Measurements from ENCODE around the gene DENND5B.
"Not testable (repeated sequence)": the region's sequence is repeated elsewhere in the genome, so short reads cannot be mapped to it uniquely, and the experiment has no call there.

The DENND5B gene

DNA sequence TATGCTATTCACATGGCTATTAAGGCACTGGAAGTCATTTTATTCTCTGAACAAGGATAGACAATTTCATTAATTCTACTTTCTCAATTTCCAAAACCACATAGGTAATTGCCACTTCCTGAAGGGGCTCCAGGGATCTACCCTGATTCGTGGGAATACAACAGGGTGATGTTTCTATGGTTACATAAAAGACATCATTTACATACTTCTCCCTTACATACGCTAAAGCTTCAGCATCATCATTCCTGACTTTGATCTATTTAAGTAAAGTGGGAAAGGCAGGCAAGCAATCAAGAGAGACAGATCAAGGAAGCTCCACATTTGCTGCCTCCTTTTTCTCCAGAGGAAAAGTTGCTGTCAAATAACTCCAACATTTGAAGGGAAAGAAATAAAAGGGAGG is 146.2 kb downstream of the DENND5B start:
- no peak for DNase-seq

DNA sequence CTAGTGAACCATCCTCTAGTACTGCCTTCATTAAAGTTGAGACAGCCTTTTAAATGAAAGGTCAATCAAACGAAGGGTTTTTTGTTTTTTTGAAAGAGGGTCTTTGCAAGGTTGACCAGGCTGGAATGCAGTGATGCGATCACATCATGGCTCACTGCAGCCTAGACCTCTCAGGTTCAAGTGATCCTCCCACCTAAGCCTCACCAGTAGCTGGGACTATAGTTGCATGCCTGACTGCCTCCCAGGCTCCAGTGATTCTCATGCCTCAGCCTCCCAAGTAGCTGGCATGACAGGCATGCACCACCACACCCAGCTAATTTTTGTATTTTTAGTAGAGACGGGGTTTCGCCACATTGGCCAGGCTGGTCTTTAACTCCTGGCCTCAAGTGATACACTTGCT is 150.3 kb downstream of the DENND5B start:
- DNase-seq: no peak

DNA sequence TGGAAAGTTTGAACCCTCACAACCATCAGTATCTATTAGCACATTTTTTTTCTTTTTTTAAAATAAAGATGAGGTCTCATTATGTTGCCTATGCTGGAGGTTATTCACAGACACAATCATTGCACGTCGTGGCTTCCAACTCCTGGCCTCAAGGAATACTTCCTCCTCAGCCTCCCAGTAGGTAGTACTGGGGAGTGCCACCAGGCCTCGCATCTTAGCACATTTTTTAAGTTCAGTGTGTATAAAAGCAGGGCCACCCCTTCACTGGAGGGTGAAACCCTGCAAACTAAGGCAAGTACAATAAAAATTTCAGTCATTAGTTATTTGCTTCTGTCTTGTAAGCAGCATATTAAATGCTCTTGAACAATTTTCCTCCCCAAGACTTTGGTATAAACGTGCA is 150.8 kb downstream of the DENND5B start:
- no peak for DNase-seq

DNA sequence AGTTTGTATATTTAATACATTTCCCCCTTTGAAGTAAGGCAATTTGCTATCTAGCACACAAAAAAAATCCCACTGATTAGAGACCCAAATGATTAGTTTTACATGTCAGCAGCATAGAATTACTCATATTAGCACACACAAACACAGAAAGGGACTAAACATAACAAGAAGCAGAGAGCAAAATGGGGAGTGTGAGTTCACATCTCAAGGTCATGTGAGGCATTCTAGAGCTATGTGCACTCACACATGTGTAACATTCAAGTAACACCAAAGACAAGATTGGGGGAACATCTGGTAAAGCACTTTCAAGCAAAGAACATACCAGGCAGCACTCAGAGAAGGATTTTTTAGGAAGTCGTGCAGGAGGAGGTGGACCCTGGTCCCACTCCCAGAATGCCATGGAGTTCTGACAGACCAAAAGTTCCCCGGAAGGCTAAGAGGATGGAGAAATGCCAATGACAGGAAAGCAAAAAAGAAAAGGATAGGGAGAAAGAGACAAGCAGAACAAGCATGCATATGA is 159.2 kb downstream of the DENND5B start:
- peak; percentile 31 for DNase-seq

DNA sequence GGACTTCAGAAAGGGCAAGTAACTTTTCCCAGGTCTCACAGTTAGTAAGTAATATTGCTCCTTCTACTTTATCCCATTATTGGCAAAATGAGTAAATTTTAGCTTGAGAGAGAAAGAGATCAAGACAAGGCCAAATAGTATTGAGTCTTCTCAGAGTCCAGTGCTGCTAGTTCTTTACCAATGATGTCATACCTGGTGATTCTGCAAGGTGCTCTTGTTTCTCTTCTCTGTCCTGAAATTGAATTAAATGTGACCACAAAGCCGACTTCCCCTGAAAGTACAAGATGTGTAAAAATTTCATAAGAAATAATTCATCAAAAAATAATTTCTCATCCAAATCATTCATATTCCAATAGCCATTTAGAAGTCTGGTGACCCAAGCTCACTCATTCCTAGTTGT is 167.5 kb downstream of the DENND5B start:
- DNase-seq: no peak

DNA sequence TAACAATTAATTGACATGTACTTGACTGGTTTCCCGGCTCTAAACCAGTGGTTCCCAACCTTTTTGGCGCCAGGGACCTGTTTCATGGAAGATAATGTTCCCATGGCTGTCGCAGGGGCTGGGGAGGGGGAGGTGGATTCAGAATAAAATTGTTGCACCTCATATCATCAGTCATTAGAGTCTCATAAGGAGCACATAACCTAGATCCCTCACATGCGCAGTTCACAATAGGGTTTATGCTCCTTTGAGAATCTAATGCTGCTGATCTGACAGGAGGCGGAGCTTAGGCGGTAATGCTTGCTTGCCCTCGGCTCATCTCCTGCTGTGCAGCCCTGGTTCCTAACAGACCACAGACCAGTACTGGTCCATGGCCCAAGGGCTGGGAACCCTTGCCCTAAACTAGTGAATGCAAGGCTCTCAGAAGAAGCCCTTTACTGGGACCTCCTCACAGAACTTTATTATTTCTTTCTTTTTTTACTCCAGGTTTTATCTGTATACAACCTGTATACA is 178.6 kb downstream of the DENND5B start:
- DNase-seq: no peak

DNA sequence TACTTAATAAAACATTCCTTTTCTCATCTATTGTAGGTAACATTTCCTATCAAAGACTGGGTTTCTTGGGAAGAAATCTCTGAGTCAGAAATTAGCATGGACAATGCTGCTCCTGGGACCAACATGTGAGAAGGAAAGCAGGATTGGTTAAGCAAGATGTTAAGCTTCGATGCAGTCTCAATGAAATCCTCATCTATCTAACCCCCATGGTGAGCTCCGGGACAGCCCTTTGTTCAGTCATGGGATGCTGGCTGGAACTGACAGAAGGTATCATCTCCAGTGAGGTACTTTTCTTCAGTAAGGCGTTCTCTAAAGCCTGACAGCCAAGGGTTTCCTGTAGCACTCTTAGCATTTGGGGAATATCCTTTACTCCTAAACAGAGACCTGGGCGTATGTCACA is 182.2 kb downstream of the DENND5B start:
- DNase-seq: no peak

DNA sequence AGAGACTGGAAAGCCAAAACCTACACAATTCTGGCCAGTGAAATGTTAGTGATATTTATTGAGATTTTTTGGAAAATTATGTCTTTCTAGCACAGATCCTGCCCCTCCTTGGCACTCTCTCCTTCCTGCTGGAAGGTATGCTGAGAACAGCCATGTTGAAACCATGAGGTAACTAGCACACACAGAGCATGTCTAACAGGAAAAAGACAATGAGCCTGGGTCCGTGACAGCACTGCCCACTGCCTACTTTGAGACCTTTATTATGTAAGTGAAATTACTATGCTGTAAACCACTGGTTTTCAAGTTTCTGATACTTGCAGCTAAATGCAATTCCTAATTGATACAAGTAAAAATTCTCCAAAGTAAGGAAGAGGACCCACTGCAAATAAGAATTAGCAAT is 183.4 kb downstream of the DENND5B start:
- DNase-seq: no peak

DNA sequence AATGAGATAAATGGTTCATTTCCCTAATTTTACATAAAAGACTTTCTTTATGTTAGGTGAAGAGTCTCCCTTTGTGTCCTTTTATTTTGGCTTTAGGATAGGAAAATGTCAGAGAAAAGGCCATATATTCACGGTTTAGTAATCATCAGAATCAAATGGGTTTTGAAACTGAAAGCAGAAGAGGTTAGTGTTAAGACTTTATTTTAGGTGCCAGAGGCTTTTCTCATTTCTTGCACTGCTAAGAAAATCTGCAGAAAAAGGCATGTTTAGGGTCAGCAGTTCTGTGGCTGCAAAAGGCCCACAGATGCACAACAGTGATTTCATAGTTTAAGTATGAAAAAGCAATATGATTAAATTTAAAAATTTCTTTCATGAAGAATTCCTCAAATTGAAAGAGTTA is 184.6 kb downstream of the DENND5B start:
- DNase-seq: no peak

DNA sequence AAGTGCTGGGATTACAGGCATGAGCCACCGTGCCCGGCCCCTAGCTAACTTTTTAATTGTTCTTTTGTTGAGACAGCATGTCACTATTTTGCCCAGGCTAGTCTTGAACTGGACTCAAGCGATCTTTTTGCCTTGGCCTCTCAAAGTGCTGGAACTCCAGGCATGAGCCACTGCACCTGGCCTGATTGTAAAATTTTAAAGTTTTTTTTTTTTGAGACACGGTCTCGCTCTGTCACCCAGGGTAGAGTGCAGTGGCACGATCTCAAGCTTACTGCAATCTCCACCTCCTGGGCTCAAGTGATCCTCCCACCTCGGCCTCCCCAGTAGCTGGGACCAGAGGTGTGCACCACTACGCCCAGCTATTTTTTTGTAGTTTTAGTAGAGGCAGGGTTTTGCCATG is 185.9 kb downstream of the DENND5B start:
- DNase-seq: no peak

DNA sequence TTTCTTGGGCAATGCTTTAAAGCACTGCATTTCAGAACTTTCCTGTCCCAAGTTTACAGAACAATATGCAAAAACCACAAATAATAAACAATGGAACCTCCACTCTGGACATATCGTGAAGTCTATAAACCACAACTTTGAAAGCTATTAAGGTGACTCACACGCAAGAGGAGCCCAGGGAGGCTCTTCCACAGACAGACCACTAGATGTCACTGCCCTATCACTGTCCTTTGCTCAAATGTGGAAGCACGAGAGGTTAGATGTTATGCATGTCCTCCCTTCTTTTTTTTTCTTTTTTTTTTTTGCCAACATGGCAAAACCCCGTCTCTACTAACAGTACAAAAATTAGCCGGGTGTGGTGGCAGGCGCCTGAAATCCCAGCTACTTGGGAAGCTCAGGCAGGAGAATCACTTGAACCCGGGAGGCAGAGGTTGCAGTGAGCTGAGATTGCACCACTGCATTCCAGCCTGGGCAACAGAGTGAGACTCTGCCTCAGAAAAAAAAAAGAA is 187.8 kb downstream of the DENND5B start:
- peak; percentile 73 for DNase-seq

DNA sequence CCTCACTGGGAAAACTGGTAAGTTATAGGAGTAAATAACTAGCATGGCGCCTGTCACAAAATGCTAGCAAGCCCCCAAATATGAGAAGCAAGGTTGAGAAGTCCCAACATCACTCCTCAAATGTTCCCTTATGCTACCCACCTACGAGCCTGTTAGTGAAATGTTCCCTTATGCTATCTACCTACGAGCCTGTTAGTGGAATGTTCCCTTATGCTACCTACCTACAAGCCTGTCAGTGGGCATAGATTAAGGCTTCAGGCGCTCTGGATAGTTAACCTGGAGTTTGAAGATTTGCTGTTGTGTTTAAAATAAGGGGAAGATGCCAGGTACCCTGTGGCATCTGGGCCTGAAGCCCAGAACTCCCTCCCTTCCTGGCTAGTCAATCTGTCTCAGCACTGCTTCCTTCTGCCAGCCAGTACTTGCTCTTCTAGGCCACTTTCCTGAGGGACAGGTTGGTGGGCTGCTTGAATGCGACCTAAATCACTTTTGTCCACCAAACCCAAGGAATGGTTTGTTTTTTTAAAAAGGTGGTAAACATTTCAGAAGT is 197.9 kb downstream of the DENND5B start:
- no peak for DNase-seq

DNA sequence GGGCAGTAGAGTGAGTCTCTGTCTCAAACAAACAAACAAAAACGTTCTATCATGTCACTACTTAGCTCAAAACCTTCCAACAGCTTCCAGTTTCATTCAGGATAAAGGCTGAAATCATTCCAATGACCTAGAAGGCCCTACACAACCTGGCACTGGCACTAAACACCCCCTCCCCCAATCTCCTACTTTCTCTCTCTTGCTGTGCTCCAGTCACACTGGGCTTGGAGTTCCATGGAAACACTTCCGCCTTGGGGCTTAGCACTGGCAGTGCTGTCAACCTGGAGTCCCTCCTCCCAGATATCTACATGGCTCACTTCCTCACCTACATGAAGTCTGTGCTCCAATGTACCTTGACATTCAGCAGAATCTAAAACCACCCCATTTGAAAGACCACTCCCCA is 199.9 kb downstream of the DENND5B start:
- no peak for DNase-seq

DNA sequence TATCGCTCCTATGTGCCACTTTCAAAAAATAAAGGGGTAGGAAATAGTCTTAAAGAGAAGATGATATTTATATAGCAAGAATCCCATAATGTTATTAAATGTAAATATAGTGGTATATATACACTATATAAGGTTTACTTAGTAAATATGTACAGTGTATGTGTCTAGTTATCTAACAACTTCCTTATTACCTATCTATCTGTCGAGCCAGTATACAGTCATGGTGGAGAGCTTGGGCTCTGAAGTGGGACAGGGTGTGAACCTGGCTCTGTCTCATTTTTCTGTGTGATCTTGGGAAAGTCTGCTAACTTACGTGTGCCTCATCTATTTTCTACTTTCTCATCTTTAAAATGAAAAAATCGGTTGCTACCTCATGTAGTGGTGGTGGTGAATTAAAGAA is 202.2 kb downstream of the DENND5B start:
- no peak for DNase-seq

DNA sequence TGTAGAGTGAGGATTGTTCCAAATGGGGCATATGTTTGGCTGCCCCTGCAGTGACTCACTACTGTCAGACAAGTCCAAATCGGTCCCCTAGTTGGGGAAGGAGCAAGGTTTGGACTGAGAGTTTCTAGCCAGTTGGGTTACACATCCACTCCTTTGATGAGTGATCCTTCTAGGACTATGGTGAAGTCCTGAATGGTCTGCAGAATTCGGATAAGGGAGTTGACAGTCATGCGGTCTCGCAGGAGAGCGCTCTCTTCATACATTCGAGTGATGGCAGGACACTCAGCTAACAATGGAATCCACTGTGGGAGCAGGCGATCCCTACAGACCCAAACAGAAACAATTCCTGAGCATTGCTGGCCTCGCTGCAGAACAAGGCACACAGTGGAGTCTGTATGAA is 203.5 kb downstream of the DENND5B start:
- DNase-seq: no peak

DNA sequence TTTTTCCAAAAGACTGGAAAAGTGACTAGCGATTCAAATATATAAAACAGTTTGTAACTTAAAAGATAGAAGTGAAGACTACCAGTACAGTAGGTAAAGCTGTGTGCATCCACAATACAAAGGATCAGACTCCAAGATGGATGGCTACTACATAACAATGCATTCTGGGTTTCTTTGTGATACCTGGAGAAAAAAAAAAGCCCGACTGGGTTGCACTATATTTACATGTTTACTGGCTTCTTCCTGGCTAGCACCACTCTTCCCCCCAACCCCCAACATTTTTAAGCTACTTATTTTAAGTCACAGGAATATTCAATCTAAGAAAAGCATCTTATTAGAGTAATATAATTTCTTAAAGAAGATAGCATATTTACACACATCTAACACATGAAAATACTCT is 203.9 kb downstream of the DENND5B start:
- no peak for DNase-seq

DNA sequence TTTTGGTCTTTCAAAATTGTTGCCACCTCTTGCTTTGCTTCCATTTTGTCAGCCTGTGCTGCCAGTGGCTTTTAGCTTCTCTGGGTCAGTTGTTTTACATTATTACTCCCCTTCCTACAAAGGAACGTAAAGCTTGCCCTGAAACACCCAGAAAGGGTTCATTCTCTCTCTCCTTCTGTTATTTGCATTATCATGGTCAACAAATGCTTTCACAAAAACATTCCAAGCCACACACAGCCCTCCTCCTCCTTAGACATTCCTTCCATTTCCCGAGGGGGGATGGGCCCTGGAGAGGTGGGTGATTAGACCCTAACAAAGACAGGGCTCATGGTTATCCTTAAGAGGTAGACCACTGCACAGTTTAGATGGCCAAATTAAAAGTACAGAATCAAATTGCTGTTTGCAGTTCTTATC is 204.6 kb downstream of the DENND5B start:
- DNase-seq: no peak

DNA sequence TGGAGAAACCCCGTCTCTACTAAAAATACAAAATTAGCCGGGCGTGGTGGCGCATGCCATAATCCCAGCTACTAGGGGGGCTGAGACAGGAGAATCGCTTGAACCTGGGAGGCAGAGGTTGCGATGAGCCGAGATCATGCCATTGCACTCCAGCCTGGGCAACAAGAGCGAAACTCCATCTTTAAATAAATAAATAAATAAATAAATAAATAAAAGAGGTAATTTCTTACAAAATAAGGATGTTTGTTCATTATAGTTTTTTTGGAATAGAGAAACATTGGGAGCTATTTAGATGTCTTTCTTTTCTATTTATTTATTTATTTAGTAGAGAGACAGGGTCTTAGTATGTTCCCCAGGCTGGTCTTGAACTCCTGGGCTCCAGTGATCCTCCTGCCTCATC is 213.7 kb downstream of the DENND5B start:
- not testable (repeated sequence) for DNase-seq

DNA sequence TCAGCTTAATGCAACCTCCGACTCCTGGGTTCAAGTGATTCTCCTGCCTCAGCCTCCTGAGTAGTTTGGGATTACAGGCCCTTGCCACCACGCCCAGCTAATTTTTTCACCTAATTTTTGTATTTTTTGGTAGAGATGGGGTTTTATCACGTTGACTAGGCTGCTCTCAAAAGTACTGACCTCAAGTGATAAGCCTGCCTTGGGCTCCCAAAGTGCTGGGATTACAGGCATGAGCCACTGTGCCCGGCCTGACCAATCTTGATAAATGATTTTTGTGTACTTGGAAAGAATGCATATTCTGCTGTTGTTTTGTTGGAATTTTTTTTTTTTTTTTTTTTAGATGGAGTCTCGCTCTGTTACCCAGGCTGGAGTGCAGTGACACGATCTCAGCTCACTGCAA is 215.5 kb downstream of the DENND5B start:
- DNase-seq: not testable (repeated sequence)

DNA sequence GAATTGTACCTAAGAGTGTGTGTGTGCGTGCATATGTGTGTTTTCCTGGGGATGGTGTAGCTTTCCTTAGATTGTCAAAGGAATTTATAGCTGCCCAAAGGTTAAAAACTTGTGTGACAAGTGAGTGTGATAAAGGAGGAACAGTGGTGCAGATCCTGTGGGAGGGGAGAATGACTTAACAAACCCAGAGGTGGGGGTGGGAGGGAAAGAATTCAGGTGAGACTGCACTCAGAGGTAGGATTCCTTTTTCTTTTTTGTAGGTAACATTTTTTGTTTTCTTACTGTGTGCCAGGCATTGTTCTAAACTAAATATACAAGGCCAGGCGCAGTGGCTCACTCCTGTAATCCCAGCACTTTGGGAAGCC is 219.7 kb downstream of the DENND5B start:
- DNase-seq: no peak

DNA sequence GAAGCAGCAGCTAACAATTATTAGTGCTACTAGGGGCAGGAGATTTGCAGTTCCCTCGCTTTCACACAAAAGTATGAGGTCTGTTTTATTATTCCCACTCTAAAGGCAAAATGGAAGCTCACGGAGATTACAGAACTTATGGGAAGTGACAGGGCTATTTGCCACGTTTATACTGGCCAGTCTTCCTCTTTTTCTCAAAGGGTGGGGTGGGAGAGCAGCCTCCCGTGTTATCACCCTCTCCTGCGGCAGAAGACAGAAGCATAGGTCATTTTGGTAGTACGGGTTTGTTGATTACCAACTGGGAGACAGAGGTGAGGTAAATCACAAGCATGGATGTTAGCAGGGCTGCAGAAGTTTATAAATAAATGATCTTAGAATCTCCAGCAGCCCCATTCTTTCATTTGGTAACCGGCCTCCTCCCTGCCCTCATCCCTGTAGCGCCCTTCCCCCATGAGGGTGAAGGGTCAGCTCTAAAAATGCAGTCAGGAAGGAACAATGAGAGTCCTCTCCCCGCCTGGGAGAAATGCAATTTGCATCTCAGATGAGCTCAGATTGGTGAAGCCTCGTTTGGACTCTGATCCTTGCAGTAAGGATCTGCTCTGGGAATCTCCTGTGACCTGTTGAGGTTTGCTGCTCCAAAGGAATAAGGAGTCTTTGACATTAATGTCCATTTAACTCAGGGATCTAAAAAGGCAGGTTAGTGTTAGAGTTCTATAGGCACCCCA is 220.2 kb downstream of the DENND5B start:
- peak; percentile 33 for DNase-seq

DNA sequence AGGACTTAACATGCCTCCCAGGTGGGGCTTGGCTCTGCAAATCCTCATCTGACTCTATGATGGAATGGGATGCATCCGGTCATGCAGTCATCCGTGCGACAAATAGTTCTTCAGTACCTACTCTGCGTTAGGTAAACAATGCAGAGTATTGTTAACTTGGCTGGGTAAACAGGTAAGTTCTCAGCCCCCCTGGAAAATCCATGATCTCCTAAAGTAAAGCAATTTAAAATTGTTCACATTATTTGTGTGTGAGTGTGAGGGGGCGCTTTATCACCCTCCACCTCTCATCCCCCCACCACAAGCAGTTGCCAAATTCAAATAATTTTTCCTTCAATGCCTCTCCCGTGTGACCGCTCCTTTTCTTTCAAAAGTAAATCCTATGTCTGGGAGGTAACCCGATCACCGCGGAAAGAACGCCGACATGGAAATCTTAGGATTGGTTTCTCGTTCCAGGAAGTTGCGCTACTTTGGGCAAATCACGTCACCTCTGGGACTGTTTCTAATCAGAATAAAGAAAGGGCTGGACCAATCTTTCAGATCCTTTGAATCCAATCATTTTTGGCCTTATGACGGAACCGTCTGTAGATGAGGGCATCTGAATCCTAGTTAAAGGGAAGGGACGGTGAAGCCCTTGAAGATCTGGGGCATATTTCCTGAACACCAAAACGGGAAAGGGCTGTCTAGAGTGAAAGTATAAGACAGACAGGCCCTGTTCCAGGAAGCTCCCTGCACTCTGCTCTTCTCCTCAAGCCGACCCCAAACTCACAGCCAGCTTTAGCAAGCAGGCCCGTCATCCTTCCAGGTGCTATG is 221.0 kb downstream of the DENND5B start:
- DNase-seq: peak; percentile 81

DNA sequence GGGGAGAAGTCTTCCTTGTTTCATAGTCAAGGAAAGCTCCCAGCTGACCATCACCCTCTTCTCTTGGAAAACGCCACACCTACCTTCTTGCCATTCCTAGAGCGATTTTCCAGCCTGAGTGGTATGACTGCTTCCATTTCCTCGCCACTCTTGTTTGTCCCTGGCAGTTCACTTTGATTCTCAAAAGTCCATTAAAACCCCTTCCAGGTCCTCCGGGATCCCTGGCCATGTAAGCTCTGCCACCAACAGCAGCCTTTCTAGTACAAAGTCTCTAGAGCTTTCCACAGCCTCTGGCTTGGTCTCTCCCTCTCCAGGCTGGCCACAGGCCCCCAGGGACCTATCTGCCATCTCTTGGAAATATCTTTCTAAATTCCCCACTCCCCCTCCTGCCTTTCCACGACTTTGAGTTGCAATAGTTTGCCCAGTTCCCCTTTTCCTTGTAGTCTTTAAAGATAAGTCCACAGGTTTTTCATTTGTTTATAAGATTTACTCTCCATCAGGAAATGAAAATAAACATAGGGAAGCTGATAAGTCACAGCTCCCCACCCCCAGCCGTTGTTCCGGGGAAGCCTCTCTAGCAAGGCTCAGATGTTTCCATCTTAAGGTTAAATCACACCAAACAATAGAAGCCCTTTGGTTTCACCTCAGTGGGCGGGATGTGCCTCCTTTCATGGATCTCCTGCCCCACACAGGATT is 222.1 kb downstream of the DENND5B start:
- DNase-seq: peak; percentile 35
